ENCODE measurements around the gene RNF130.

The RNF130 gene

GRCh38 chr5:180071531-180072255 is at the start of gene RNF130:
Gene RNF130, minus strand, starts transcription at chr5:180071759. Its CDS starts 57 bp downstream, at chr5:180071702.
- in situ Hi-C loops (cut with MboI; ENCODE audit: low pct_unique_long_range_greater_than_20kb, low sequenced_read_pairs), result no loop called here
- peak; percentile 87 for DNase-seq

- DNase-seq, result no peak
- in situ Hi-C loops (cut with MboI; ENCODE audit: low pct_unique_long_range_greater_than_20kb, low sequenced_read_pairs), result no loop called here
Observed at GRCh38 chr5:180120237-180121101, 48.9 kb upstream of the RNF130 start.

GRCh38 chr5:180119903-180120236 is 48.3 kb upstream of the RNF130 start:
- in situ Hi-C loops (cut with MboI; ENCODE audit: low pct_unique_long_range_greater_than_20kb, low sequenced_read_pairs), result no loop called here
- DNase-seq, result no peak

GRCh38 chr5:180119031-180119902 is 47.7 kb upstream of the RNF130 start:
- in situ Hi-C loops (cut with MboI; ENCODE audit: low pct_unique_long_range_greater_than_20kb, low sequenced_read_pairs), result no loop called here
- DNase-seq, result no peak

- in situ Hi-C loops (cut with MboI; ENCODE audit: low pct_unique_long_range_greater_than_20kb, low sequenced_read_pairs), result no loop called here
- no peak for DNase-seq
Observed at GRCh38 chr5:180118391-180118791, 46.8 kb upstream of the RNF130 start.

- in situ Hi-C loops (cut with MboI; ENCODE audit: low pct_unique_long_range_greater_than_20kb, low sequenced_read_pairs), result no loop called here
- no peak for DNase-seq
Observed at GRCh38 chr5:180117000-180117725, 45.6 kb upstream of the RNF130 start.

- no peak for DNase-seq
- in situ Hi-C loops (cut with MboI; ENCODE audit: low pct_unique_long_range_greater_than_20kb, low sequenced_read_pairs), result no loop called here
Observed at GRCh38 chr5:180116077-180116999, 44.8 kb upstream of the RNF130 start.

GRCh38 chr5:180115326-180116076 is 43.9 kb upstream of the RNF130 start:
- in situ Hi-C loops (cut with MboI; ENCODE audit: low pct_unique_long_range_greater_than_20kb, low sequenced_read_pairs), result no loop called here
- no peak for DNase-seq

- no peak for DNase-seq
- in situ Hi-C loops (cut with MboI; ENCODE audit: low pct_unique_long_range_greater_than_20kb, low sequenced_read_pairs), result no loop called here
Observed at GRCh38 chr5:180114304-180115003, 42.9 kb upstream of the RNF130 start.

GRCh38 chr5:180113660-180114303 is 42.2 kb upstream of the RNF130 start:
- in situ Hi-C loops (cut with MboI; ENCODE audit: low pct_unique_long_range_greater_than_20kb, low sequenced_read_pairs), result no loop called here
- DNase-seq, result no peak

- in situ Hi-C loops (cut with MboI; ENCODE audit: low pct_unique_long_range_greater_than_20kb, low sequenced_read_pairs), result no loop called here
- DNase-seq, result no peak
Observed at GRCh38 chr5:180112181-180112861, 40.8 kb upstream of the RNF130 start.

GRCh38 chr5:180111273-180112002 is 39.9 kb upstream of the RNF130 start:
- in situ Hi-C loops (cut with MboI; ENCODE audit: low pct_unique_long_range_greater_than_20kb, low sequenced_read_pairs), result no loop called here
- DNase-seq, result no peak

GRCh38 chr5:180109920-180110319 is 38.4 kb upstream of the RNF130 start:
- in situ Hi-C loops (cut with MboI; ENCODE audit: low pct_unique_long_range_greater_than_20kb, low sequenced_read_pairs), result no loop called here
- no peak for DNase-seq

- DNase-seq, result no peak
- in situ Hi-C loops (cut with MboI; ENCODE audit: low pct_unique_long_range_greater_than_20kb, low sequenced_read_pairs), result no loop called here
Observed at GRCh38 chr5:180107005-180107404, 35.4 kb upstream of the RNF130 start.

- DNase-seq, result no peak
- in situ Hi-C loops (cut with MboI; ENCODE audit: low pct_unique_long_range_greater_than_20kb, low sequenced_read_pairs), result no loop called here
Observed at GRCh38 chr5:180105827-180106312, 34.3 kb upstream of the RNF130 start.
